Measurements from ENCODE around the gene OS9.

Gene OS9

DNA sequence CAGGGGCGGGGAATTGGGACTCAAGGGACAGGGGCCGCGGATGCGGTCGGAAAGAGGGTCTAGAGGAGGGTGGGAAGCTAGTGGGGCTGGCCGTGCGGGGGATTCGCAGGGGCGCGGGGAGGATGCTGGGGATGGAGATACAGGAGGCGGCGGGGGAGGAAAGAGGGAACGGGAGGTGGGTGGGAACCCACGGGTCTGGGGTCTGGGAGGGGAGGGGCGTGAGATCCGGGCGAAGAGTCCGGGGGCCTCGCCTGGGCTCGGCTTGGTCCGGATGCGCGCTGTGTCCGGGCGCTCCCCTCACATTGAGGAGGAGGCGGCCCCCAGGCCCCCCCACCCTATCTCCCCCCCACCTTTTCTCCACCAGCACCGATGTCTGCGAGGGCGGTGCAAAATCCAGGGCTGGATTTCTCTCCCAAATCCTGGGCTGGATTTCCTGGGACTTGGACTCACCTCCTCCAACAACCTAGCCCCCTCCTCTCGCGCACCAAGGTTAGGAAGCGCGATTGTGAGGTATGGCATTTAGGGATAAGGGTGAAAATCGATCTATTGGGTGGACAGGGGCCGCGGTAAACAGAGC is 44.8 kb downstream of the OS9 start, which contains the start of gene AGAP2 (continued):
- TF ChIP-seq, protein P1, sequence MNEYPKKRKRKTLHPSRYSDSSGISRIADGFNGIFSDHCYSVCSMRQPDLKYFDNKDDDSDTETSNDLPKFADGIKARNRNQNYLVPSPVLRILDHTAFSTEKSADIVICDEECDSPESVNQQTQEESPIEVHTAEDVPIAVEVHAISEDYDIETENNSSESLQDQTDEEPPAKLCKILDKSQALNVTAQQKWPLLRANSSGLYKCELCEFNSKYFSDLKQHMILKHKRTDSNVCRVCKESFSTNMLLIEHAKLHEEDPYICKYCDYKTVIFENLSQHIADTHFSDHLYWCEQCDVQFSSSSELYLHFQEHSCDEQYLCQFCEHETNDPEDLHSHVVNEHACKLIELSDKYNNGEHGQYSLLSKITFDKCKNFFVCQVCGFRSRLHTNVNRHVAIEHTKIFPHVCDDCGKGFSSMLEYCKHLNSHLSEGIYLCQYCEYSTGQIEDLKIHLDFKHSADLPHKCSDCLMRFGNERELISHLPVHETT (tag by site-specific recombination; IDR thresholded peaks at IDR 0.05), result 0 out of 2 replicates have a peak, but pooled peaks have one; percentile 41
- TF ChIP-seq, protein P2, sequence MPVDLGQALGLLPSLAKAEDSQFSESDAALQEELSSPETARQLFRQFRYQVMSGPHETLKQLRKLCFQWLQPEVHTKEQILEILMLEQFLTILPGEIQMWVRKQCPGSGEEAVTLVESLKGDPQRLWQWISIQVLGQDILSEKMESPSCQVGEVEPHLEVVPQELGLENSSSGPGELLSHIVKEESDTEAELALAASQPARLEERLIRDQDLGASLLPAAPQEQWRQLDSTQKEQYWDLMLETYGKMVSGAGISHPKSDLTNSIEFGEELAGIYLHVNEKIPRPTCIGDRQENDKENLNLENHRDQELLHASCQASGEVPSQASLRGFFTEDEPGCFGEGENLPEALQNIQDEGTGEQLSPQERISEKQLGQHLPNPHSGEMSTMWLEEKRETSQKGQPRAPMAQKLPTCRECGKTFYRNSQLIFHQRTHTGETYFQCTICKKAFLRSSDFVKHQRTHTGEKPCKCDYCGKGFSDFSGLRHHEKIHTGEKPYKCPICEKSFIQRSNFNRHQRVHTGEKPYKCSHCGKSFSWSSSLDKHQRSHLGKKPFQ (tag by site-specific recombination; IDR thresholded peaks at IDR 0.05), result no peak
- 0 out of 2 replicates have a peak, but pooled peaks have one; percentile 40 for TF ChIP-seq REPIN1 (tag by site-specific recombination; IDR thresholded peaks at IDR 0.05; ENCODE audit: low read depth)
- TF ChIP-seq ZBTB8A (tag by site-specific recombination; IDR thresholded peaks at IDR 0.05), result peak; percentile 32; the same call in 1 of the 2 replicates
- TF ChIP-seq ZBTB1 (tag by site-specific recombination; IDR thresholded peaks at IDR 0.05), result no peak
- TF ChIP-seq ZBTB21 (tag by site-specific recombination; IDR thresholded peaks at IDR 0.05), result peak; percentile 52
- TF ChIP-seq, protein P3, sequence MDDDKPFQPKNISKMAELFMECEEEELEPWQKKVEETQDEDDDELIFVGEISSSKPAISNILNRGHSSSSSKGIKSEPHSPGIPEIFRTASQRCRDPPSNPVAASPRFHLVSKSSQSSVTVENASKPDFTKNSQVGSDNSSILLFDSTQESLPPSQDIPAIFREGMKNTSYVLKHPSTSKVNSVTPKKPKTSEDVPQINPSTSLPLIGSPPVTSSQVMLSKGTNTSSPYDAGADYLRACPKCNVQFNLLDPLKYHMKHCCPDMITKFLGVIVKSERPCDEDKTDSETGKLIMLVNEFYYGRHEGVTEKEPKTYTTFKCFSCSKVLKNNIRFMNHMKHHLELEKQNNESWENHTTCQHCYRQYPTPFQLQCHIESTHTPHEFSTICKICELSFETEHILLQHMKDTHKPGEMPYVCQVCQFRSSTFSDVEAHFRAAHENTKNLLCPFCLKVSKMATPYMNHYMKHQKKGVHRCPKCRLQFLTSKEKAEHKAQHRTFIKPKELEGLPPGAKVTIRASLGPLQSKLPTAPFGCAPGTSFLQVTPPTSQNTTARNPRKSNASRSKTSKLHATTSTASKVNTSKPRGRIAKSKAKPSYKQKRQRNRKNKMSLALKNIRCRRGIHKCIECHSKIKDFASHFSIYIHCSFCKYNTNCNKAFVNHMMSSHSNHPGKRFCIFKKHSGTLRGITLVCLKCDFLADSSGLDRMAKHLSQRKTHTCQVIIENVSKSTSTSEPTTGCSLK (tag by site-specific recombination; IDR thresholded peaks at IDR 0.05), result no peak
- TF ChIP-seq SP2 (tag by site-specific recombination; IDR thresholded peaks at IDR 0.05), result peak; percentile 61
- TF ChIP-seq, protein P4, sequence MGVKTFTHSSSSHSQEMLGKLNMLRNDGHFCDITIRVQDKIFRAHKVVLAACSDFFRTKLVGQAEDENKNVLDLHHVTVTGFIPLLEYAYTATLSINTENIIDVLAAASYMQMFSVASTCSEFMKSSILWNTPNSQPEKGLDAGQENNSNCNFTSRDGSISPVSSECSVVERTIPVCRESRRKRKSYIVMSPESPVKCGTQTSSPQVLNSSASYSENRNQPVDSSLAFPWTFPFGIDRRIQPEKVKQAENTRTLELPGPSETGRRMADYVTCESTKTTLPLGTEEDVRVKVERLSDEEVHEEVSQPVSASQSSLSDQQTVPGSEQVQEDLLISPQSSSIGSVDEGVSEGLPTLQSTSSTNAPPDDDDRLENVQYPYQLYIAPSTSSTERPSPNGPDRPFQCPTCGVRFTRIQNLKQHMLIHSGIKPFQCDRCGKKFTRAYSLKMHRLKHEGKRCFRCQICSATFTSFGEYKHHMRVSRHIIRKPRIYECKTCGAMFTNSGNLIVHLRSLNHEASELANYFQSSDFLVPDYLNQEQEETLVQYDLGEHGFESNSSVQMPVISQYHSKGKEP (tag by site-specific recombination; IDR thresholded peaks at IDR 0.05), result 0 out of 2 replicates have a peak, but pooled peaks have one; percentile 57
- no peak for TF ChIP-seq ZFP3 (tag by site-specific recombination; IDR thresholded peaks at IDR 0.05; ENCODE audit: low read depth)
- peak; percentile 78 for TF ChIP-seq ZNF660 (tag by site-specific recombination; IDR thresholded peaks at IDR 0.05)
- TF ChIP-seq ZNF600 (tag by site-specific recombination; IDR thresholded peaks at IDR 0.05), result no peak
- TF ChIP-seq ZNF626 (tag by site-specific recombination; IDR thresholded peaks at IDR 0.05), result no peak
- TF ChIP-seq, protein P5, sequence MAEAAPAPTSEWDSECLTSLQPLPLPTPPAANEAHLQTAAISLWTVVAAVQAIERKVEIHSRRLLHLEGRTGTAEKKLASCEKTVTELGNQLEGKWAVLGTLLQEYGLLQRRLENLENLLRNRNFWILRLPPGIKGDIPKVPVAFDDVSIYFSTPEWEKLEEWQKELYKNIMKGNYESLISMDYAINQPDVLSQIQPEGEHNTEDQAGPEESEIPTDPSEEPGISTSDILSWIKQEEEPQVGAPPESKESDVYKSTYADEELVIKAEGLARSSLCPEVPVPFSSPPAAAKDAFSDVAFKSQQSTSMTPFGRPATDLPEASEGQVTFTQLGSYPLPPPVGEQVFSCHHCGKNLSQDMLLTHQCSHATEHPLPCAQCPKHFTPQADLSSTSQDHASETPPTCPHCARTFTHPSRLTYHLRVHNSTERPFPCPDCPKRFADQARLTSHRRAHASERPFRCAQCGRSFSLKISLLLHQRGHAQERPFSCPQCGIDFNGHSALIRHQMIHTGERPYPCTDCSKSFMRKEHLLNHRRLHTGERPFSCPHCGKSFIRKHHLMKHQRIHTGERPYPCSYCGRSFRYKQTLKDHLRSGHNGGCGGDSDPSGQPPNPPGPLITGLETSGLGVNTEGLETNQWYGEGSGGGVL (tag by site-specific recombination; IDR thresholded peaks at IDR 0.05), result peak; percentile 83
- peak; percentile 56; the same call in 1 of the 2 replicates for TF ChIP-seq ZNF391 (tag by site-specific recombination; IDR thresholded peaks at IDR 0.05; ENCODE audit: borderline replicate concordance, low read depth)
- TF ChIP-seq KLF7 (tag by site-specific recombination; IDR thresholded peaks at IDR 0.05; ENCODE audit: borderline replicate concordance), result 0 out of 2 replicates have a peak, but pooled peaks have one; percentile 9
- TF ChIP-seq ZNF416 (tag by site-specific recombination; IDR thresholded peaks at IDR 0.05), result no peak
- 0 out of 2 replicates have a peak, but pooled peaks have one; percentile 35 for TF ChIP-seq ZNF24 (tag by site-specific recombination; IDR thresholded peaks at IDR 0.05)
- TF ChIP-seq ZNF239 (tag by site-specific recombination; IDR thresholded peaks at IDR 0.05), result no peak
- TF ChIP-seq GFI1B (tag by site-specific recombination; IDR thresholded peaks at IDR 0.05), result no peak
- TF ChIP-seq, protein P6, sequence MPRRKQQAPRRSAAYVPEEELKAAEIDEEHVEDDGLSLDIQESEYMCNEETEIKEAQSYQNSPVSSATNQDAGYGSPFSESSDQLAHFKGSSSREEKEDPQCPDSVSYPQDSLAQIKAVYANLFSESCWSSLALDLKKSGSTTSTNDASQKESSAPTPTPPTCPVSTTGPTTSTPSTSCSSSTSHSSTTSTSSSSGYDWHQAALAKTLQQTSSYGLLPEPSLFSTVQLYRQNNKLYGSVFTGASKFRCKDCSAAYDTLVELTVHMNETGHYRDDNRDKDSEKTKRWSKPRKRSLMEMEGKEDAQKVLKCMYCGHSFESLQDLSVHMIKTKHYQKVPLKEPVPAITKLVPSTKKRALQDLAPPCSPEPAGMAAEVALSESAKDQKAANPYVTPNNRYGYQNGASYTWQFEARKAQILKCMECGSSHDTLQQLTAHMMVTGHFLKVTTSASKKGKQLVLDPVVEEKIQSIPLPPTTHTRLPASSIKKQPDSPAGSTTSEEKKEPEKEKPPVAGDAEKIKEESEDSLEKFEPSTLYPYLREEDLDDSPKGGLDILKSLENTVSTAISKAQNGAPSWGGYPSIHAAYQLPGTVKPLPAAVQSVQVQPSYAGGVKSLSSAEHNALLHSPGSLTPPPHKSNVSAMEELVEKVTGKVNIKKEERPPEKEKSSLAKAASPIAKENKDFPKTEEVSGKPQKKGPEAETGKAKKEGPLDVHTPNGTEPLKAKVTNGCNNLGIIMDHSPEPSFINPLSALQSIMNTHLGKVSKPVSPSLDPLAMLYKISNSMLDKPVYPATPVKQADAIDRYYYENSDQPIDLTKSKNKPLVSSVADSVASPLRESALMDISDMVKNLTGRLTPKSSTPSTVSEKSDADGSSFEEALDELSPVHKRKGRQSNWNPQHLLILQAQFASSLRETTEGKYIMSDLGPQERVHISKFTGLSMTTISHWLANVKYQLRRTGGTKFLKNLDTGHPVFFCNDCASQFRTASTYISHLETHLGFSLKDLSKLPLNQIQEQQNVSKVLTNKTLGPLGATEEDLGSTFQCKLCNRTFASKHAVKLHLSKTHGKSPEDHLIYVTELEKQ (tag by site-specific recombination; IDR thresholded peaks at IDR 0.05; ENCODE audit: borderline replicate concordance), result peak; percentile 25; the same call in 1 of the 2 replicates
- TF ChIP-seq ZNF132 (tag by site-specific recombination; IDR thresholded peaks at IDR 0.05; ENCODE audit: borderline replicate concordance), result no peak
- TF ChIP-seq, protein P7, sequence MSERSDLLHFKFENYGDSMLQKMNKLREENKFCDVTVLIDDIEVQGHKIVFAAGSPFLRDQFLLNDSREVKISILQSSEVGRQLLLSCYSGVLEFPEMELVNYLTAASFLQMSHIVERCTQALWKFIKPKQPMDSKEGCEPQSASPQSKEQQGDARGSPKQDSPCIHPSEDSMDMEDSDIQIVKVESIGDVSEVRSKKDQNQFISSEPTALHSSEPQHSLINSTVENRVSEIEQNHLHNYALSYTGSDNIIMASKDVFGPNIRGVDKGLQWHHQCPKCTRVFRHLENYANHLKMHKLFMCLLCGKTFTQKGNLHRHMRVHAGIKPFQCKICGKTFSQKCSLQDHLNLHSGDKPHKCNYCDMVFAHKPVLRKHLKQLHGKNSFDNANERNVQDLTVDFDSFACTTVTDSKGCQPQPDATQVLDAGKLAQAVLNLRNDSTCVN (tag by site-specific recombination; optimal IDR thresholded peaks at IDR 0.05), result peak; percentile 20
- no peak for TF ChIP-seq ZNF555 (tag by site-specific recombination; conservative IDR thresholded peaks at IDR 0.05)
- TF ChIP-seq ZNF114 (tag by site-specific recombination; IDR thresholded peaks at IDR 0.05), result no peak
- peak; percentile 64 for TF ChIP-seq ZNF335 (tag by site-specific recombination; conservative IDR thresholded peaks at IDR 0.05)

Data from HEK293 (cell line).